GM18520 (cell line): ENCODE measurements around the gene HPCA.

ENCODE experiments used
- ATAC-seq: cut with Tn5 transposase; IDR thresholded peaks from one replicate; pipeline ENCODE4 v1.9.1; 2021; ENCODE audit not compliant: unreplicated experiment

The HPCA gene

DNA sequence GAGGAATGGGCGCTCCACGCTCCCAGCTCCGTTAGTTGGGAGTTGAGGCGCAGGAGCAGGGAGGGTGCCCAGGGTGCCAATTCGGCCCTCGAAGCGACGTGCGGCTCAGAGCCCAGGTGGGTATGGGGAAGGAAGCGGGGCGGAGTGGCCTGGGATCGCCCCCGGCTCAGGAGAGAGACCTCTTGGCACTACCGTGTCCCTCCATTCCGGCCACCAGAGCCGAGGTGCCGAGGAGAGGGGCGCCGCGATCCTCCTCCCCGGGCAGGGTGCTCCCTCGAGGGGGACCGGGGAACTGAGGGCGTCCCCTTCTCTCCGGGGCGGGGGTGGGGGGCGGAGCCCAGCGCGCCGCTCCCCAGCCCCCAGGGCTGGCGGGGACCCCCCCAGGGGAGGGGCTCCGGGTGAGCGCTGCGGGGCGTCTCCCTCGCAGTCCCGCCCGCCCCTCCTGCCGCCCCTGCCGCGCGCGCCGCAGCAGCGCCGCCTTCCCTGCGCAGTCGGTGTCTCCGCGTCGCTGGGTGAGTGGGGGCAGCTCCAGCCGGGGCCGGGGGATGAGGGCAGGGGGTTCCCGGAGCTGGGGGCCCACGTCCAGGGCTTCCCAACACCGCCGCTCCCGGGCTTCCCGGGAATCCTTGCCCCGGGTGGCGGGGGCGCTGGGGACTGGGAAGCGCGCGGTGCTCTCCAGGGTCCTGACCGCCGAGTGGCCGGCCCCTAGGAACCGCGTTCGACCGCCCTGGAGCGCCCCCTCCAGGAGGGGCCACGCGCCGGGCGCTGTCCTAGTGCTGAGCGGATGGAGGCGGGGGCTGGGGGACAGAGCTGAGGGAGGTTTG lies at the start of gene HPCA:
HPCA (plus strand) TSS at position 488 of the 824 bp plus-strand sequence. CDS start 2,408 bp downstream, outside the sequence.
- ATAC-seq = no peak

DNA sequence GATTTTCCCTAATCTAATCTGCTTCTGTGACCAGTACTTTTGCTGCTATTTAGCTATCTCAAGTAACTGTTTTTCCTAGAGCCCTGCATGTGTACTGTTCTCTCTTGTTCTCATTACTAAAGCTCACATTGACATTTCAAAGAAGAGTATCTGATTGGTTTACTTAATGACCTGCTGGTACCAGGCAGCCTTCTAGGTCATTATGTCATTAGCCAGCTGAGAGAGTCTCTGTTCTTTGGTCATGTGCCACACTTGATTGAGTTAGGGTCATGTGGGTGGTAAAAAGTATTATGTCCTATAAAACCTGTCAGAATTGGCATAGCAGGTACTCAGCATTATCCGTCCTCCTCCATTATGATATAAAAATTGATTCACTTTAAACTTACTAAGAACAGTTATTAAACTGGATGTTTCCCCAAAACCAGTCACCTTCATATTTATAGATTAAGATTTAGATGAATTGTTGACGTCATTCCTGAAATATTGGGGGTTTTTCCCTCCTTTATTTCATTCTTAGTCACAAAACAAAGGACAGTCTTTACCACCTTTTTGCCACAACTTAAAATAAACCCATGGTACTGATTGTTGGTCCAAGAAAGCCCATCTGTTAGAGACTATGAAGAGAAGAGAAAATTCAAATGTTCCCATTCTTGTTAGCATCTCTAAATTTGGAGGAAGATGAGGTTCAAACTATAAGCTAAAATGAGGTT lies 37.8 kb upstream of the HPCA start:
- no peak for ATAC-seq

DNA sequence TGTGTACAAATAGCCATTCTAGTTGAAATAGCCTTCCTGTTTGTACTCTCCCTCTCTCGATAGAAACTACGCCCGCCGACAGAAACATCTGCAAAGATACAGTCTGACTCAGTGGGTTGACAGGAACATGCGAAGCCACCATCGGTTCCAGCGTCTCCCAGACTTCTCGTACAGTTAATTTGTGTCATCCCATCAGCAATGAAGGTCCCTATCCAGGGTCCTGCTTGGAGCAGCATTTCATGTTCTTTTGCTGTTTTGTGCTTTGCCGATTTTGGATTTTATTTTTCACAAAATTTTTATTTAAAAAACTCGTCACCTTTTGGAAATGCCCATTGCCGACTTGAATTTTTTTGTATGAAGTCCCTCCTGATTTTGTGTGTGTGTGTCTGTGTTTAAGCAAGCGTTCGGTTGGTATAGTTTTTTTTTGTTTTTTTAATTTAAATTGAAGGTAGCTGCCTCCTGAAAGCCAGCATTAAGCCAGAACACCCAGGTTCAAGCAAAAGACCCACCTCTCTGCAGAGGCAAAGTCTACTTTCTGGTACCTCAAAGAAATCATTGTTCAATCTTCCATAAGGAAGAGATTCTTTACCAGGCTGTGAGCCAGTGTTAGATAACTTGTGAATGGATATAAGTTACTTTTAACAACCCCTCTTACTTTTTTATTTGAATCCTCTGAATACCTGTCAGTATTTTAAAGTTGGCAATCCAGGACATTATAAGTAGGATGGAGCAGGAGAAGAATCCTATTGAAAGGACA lies 30.3 kb upstream of the HPCA start:
- ATAC-seq = no peak

DNA sequence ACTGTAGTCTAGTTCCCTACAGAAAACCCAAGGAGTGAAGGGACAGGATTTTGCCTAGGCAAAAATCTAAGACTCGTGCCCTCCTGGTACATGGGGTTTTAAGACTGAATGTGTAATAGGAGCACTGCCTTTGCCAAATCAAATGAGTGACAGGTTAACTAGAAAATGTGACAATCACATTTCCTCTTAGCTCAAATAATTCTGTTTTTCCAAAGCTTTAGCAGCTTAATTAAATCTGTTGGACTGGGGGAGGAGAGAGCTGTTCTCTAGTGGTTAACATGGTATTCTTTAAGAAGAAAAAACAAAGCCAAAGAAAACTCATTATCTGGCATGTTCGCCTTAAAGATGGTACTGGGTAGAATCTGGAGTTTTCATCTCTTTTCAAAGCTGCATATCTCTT lies 28.2 kb upstream of the HPCA start:
- ATAC-seq = no peak

DNA sequence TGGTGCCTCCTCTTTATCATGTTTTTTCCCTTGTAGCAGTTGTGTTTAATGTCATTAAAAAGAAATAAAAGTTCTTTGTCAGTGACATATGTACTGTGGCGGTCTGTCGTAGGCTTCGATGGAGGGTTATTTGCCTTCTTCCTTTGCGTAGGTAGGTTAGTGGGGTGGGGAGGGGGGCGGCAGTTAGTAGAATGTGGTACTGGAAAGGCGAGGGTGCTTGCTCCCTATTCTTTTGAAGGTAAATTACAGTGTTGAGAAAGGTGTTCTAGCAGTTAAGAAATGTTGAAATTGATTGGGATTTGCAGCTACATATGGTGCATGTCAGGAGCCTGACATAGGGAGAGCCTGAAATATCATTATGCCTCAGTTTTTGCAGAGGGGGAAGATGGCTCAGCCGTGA lies 27.5 kb upstream of the HPCA start:
- ATAC-seq = no peak

DNA sequence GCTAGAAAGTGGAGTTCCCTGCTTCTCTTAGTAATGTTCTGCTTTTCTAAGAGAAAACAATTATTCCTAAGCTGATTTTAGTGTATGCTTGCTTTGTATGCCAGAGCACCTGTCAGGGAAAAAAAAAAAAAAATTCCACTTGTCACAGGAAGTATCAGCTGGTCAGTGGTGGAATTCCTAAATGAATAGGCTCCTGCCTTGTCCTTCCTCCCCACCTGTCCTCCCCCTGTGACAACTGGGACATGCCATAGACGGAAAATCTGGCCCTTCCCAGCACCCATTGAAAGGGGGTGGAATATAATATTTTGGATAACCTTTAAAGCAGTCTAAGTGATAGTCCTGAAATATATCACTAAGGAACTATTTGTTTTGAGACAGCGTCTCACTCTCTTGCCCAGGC lies 26.4 kb upstream of the HPCA start:
- ATAC-seq = no peak

DNA sequence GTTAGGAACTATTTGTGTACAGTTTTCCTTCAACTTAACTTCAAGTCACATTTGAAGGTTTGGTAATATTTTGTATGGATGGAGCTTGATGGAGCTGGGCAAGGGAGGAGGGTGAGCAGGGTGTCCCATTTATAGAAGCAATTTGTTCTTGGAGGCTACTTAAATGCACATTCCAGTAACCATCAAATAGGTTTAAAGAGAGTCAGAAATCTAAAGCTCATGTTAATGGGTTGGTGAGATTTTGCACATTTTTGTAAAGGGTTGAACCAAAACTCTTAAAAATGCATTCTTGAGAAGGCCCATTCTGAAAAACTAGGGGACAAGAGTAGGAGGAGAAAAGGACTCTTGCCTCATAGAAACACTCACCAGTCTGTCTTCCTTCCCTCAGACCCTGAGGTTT lies 25.7 kb upstream of the HPCA start:
- no peak for ATAC-seq

DNA sequence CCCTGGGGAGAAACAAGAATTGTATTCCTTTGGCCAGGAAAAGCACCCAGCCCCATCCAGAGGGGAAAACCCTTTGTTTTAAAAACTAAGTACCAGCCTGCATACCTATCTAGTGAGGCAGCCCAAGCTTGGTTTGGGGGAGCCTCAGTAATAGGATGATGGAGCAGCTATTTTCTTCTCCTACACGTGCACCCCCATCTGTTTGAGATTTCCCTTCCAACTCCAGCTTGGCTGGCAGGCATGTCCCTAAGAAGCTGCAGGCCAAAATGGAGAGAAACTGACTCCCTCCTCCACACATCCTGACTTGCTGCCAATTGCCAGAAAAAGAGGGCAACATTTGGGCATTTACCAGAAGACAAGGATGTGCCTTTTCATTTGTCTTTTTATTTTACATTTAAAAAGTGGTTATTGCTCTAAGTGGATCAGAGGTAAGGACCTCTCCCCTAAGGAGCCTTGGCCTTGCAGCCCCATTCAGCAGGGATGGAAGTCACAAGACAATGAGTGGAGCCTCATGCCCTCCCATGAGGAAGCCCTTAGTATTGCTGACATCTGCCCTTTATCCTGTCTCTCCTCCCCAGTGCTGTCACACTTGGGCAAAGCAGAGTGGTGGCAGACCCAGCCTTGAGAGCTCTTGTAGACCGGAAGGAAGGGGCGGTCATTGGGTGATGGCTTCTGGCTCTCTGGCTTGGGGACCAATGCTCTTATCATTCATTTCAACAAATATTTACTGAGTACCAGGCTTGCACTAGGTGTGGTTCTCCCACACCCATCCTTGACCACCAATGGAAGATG lies 24.2 kb upstream of the HPCA start:
- no peak for ATAC-seq

DNA sequence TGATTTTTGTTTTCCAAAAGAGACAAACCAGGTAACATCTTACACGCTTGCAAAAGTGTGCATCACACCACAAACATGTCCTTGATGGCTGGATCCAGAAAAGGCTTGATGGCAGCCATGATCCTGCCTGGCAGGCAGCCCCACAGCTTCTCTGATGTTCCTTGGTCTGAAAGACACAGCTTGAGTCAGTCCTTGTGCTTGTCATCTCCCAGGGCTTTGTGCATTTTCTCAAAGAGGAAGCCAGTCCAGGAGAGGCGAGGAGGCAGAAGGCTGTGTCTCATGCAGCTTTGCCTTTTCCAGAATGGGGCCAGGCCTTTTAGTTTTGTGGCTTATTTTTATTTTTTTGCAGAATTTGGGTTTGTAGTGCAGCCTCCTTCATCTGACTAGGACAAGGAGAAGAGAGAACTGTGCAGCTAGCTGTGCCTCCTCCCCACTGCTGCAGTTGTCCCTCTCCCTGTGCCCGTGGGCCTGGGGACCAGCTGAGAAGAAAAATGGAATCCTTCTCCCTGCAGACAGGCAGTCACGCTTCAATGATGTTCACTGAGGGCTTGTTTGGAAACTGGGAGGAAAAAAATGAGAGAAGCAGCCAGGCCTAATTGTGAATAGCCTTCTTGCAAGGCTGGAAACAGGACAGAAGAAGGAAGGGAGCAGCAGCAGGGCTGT lies 22.9 kb upstream of the HPCA start:
- ATAC-seq = no peak

DNA sequence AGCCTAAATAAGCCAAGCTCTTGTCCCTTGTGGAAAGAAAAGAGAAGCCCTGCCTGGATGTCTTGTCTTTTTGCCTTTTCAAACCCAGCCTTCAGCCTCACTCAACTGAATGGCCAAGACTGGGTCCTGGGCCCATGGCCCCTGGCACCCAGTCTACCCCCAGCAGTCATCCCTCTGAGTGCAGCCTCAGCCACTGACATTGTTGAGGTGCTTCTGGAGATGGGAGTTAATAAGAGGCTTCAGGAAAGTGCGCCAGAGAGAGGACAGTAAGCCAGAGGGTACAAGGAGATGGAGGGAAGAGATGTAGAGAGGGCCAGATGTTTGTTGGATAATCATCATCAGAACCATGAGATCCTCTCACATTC lies 22.4 kb upstream of the HPCA start:
- no peak for ATAC-seq

DNA sequence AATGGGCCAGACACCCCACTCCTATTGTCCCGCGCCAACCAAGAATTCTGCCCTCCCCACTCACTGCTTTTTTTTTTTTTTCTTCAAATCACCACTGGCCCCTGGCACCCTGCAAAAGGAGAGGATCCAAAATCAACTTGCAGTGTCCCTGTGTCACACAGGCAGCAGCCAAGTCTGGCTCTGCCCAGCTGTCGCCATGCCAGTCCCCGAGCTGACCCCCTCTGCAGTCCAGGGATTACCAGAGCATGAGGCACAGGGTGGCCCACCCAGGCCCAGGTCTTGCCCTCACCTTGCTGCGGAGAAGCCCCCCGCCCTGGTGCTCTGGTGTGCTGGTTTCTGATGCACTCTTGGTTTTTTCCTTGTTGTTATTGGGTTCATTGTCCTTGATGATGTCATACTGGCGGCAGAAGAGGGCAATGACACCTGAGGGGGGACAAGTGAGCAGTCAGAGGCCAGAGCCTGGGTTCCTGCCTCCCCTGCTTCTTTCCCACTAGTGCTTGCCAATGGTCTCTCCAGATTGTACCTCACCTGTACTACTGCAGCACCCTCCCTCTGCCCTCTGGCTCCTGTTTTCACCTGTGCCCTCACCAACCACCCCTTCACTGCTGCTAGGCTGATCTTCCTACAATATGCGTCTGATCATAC lies 21.8 kb upstream of the HPCA start:
- ATAC-seq = no peak

DNA sequence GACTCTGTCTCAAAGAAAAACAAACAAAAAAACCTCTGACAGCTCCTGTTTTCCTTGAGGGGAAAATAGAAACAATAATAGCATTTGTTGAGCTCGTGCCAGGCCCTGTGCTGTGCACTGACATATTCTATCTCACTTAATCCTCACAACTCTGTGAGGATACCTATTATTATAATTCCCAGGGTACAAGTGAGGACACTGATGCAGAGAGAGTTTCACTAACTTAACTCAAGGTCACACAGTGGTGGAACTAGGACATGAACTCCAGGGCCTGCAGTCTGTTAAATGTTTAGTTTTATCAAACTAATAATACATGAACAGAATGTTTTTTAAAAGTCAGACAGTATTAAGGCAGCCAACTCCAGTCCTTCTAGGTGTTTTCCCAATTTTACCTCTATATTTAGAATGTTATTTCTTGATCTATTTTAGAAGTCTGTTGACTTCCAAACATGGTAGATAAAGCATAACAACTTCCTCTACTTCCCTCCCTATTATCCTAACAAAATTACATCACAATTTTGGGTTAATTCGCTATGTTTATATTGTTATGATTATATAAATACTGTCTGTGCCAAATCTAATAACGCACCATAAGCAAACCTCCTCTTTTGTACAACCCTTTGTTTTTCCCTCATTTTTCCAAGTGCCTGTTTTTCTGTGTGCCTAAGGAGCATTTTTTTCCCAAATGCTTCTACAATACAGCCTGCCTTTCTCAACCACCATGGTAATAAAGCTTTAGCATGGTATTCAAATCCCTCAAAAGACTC lies 20.5 kb upstream of the HPCA start:
- no peak for ATAC-seq

DNA sequence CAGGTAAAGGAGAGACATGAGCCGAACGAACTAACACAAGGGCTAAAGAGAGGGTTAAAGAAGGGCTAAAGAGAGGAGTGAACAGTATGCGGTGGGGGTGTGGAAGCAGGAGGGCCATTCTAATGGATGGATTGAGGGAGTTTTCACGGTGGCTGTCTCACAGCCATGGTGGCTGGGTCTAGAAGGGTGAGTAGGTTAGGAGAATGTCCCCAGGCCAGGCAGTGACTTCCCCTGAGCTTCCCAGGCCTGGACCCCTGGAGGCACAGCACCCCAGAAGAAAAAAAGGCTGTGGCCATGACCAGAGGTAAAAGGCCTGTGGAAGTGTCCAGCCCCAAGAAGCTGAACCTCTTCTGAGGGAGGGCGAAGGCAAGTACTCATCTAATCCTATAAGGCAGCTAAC lies 19.1 kb upstream of the HPCA start:
- ATAC-seq = no peak

DNA sequence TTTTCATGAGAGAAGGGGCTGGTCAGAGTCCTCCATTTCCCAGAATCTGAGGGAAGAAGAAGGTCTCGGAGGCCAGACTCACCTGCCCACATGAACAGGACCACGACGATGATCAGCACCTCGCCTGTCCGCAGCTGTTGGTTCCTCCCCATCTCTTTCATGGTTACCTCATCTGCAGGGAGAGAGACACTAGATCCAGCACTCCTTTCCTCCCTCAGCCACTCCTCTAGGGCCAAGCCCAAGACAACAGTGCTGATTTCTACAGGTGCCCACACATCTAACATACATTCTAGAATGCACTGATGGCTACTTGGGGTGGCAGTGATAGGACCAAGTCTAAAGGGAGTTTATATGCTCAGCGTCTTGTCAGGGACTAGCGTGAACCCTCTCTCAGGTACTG lies 18.6 kb upstream of the HPCA start:
- ATAC-seq = no peak

DNA sequence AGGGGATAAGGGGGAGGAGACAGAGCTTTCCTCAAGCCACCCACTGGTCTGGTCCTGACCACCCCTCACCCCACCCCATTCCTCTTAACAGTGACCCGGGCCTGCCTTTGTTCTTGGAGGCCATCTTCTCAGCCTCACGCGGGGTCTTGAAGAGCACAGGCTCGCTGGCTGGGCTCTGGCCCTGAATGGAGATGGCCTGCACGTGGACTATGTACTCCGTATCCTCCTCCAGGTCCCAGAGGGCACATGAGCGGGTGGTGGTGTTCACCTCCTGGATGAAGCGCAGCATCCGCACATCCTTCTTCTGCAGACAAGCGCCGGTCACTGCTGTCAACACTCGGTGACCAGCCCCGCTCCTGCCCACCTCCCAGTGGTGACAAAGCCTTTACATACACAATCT lies 18.2 kb upstream of the HPCA start:
- no peak for ATAC-seq

DNA sequence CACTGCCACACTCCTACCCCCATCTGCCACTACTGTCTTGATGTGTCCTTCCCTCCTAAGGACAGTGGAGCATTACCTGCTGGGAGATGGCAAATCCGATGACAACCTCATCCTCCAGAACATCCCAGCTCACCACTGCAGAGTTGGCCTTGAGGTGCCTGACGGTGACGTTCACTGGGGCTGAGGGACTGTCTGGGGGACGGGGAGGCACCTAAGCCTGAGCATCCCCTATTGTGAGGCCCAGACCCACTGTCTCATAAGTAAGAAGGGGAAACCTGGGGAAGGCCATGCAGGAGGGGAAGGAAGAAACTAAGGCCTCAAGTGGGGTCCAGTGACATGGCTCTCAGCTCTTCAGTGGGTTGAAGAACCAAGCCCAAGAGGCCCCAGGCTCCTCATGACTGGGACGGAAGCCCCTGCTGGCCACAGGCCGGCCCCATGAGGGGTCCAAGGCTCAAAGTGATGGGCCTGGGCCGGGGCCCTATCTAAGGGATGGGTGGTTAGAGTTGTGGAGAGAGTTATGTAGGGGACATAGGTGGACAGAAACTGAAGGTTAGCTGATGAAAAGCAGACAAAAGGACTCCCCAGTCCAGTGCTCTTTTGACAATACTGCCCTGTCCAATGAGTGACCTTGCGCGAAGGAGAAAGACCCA lies 17.4 kb upstream of the HPCA start:
- no peak for ATAC-seq

DNA sequence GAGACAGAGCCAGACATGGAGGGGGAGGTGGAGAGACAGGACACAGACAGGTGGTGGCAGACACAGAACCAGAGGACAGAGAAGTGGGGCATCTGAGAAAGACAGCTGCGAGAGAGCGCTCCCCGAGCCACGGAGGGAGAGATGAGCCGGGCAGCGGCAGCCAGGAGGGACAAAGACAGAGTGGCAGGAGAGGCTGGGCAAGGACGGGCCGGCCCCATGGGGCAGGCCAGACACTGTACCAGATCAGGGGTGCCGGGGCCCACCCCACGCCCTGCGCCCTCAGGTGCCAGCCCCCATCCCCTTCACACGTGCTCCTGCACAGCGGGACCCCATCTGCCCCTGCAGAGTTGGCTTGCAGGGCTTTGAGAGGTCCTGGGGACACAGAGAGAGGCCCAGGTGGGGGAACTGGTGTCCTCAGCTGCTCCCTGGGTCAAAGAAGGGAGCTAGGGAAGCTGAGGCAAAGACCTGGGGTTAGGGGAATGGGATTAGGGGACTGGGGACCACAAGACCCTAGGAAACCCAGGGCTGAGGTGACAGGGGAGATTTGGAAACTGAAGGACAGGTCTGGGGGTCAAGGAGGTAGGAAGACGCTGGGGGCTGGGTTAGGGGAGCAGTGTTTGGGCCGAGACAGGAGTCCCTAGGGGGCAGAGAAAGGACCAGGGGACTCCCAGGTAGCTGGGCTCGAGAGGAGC lies 16.2 kb upstream of the HPCA start:
- no peak for ATAC-seq
